ENCODE results near the gene C11orf91. TPM values are rescaled to one million over a fixed set of nuclear protein-coding genes. Genes with fewer than 3 reads are reported as not detected.
"Not testable (repeated sequence)": the region's sequence is repeated elsewhere in the genome, so short reads cannot be mapped to it uniquely, and the experiment has no call there.

C11orf91 gene
- total RNA-seq, 1 donor from 2014 or later = not detected

GRCh38 chr11:33682446-33682845 is 18.2 kb downstream of the C11orf91 start:
- intact Hi-C loops (cut with micrococcal nuclease) = no loop called here

GRCh38 chr11:33682019-33682418 is 18.6 kb downstream of the C11orf91 start:
- TF ChIP-seq CTCF (IDR thresholded peaks at IDR 0.05; ENCODE audit: borderline replicate concordance) = no peak
- Histone ChIP-seq H3K27ac (replicated peaks) (no peak overlapping the region), H3K36me3 (no peaks in the 10 kb centered on the region), H3K4me3 (no peak overlapping the region), H3K27me3 (ENCODE audit: low read depth) (peaks cover 6% of the 10 kb centered on the region), H3K9me3 (replicated peaks) (peaks cover 17% of the 10 kb centered on the region), H3K4me1 (no peaks in the 10 kb centered on the region)
- DNase-seq = no peak
- intact Hi-C loops (cut with micrococcal nuclease) = no loop called here

More at GRCh38 chr11:33682446-33682845, 18.2 kb downstream of the C11orf91 start:
- peak; percentile 42 for TF ChIP-seq CTCF (IDR thresholded peaks at IDR 0.05; ENCODE audit: borderline replicate concordance)
- Histone ChIP-seq H3K4me1 (no peaks in the 10 kb centered on the region), H3K27ac (replicated peaks) (no peak overlapping the region), H3K4me3 (no peak overlapping the region), H3K9me3 (replicated peaks) (peaks cover 17% of the 10 kb centered on the region), H3K27me3 (ENCODE audit: low read depth) (peaks cover 6% of the 10 kb centered on the region), H3K36me3 (no peaks in the 10 kb centered on the region)
- no peak for DNase-seq

- DNase-seq; intact Hi-C loops (cut with micrococcal nuclease); H3K4me3 ChIP-seq; H3K27me3 ChIP-seq (ENCODE audit: low read depth); H3K36me3 ChIP-seq; H3K4me1 ChIP-seq; H3K27ac ChIP-seq (replicated peaks): not testable (repeated sequence)
- H3K9me3 ChIP-seq (replicated peaks) = peaks cover 19% of the 10 kb centered on the region
Measured at GRCh38 chr11:33678616-33679015, 22.0 kb downstream of the C11orf91 start.

GRCh38 chr11:33674035-33674814 is 26.4 kb downstream of the C11orf91 start:
- no peak overlapping the region for H3K4me3 ChIP-seq
- no peaks in the 10 kb centered on the region for H3K27me3 ChIP-seq (ENCODE audit: low read depth)
- H3K36me3 ChIP-seq = no peaks in the 10 kb centered on the region
- DNase-seq = no peak
- H3K9me3 ChIP-seq (replicated peaks) = peaks cover 19% of the 10 kb centered on the region
- no peak for TF ChIP-seq CTCF (IDR thresholded peaks at IDR 0.05; ENCODE audit: borderline replicate concordance)
- H3K4me1 ChIP-seq = no peaks in the 10 kb centered on the region
- H3K27ac ChIP-seq (replicated peaks) = no peak overlapping the region
- intact Hi-C loops (cut with micrococcal nuclease) = no loop called here

- intact Hi-C loops (cut with micrococcal nuclease) = no loop called here
- DNase-seq = no peak
Measured at GRCh38 chr11:33672273-33672672, 28.4 kb downstream of the C11orf91 start.

More at GRCh38 chr11:33672273-33672672, 28.4 kb downstream of the C11orf91 start:
- Histone ChIP-seq H3K9me3 (replicated peaks) (peaks cover 4% of the 10 kb centered on the region), H3K4me3 (no peak overlapping the region), H3K27ac (replicated peaks) (no peak overlapping the region), H3K4me1 (no peaks in the 10 kb centered on the region), H3K27me3 (ENCODE audit: low read depth) (no peaks in the 10 kb centered on the region), H3K36me3 (no peaks in the 10 kb centered on the region)
- TF ChIP-seq CTCF (IDR thresholded peaks at IDR 0.05; ENCODE audit: borderline replicate concordance) = no peak
